ENCODE measurements around the gene ABCF2.

Gene ABCF2

DNA sequence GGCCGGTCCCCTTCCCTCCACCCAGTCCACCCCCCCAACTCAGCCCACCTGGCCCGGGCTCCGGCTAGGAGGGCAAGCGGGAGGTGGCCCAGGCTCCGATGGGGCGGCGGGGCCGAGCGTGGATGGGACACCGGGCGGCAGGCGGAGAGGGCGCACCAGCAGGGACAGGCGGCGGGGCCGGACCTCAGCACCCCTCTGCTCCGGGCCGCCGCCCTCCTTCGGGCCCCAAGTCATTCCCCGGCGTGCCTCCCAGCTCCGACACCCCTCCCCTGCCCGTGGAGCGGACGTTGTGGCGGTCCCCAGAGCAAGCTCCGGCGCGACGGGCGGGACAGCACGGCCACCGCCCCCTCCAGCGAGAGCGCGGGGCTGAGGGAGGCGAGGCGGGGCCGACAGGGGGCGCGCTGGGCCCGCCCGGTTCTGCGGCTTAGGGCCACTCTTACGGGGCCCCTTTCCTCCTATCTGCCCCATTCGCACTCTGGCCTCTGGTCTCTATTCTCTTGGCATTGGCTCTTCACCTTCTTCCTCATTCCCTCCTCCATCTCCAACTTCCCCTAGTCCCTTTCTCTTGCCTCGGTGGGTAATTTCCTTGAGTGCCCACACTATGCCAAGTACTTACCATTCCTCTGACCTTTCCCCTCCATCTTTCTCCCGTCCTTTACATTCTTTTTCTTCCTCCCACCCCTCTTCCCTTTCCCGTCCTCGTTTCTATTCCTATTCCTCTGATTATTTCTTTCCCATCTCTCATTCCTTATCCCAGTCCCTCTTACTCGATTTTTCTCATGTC, 58.8 kb downstream of the ABCF2 start:
- no peak for DNase-seq

DNA sequence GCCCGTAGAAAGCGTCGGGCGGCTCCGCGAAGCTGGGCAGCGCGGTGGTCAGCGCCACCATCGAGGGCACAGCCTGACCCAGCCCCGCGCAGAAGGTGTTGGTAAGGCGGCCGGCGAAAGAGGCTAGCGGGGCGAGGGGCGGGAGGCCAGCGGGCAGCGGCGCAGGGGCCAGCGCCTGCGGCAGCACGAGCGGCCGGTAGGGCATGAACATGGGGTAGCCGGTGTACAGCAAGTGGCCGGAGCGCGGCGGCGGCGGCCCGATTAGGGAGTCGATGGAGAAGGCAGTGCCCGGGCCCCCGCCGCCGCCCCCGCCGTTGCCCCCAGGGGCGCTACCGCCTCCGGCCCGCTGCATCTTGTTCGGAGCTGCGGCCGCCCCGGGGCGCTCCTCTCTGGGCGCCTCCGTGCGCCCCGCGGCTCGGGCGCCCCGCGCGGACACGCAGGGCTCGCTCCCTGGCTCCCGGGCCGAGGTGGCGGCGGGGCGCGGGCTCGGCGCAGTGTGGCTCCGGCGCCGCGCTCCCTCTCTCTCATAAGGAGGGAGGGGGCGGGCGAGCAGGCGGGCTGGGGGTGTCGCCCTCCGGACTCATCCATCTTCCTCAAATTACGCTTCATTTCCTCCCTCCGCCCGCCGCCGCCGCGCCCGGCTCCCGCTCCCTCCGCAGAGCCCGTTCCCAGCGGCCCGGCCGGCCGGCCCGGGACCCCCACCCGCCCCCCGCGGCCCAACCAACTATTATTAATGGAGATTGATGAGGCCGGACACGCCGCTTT, 59.6 kb downstream of the ABCF2 start, which contains the start of gene GBX1:
Gene GBX1 (minus strand): TSS at position 498 of the 765 bp plus-strand sequence. CDS start 146 bp downstream, at position 352.
- no peak for DNase-seq

DNA sequence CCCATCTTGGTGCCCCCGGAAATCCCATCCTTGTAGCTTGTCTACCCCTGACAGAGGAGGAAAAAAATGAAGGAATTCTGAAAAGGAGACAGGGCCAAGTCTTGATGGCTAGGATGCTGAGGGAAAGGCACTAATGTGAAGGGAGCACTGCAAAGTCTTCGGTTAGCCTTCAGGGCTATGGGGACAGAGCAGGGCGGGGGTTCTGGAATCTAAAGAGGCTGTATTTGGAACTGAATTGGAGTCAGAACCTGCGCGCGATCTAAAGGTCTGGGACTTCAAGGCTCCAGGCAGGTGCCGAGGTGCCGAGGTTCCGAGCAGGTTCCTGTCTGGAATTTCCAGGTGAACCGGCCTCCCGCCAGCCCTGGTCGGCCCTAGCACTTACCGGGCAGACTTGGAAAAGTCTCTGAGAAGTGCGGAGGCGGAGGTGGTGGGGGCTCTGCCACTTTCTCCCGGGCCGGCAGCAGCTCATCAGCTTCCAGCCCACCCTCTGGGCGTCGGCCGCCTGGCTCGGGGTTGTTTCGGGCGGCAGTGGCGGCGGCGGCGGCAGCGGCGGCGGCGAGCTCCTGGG, 60.3 kb downstream of the ABCF2 start:
- no peak for DNase-seq
